Kidney epithelial cell (primary cell): ENCODE data around the gene YY1. TPM values are rescaled to one million over a fixed set of nuclear protein-coding genes. Genes with fewer than 3 reads are reported as not detected.
"Not testable (repeated sequence)": the region's sequence is repeated elsewhere in the genome, so short reads cannot be mapped to it uniquely, and the experiment has no call there.

Source experiments
- DNase-seq: peaks from one replicate; pipeline ENCODE4 v3.0.0-alpha.2; 2010; ENCODE audit warnings: low read depth
- H3K27me3 ChIP-seq: 2 replicates; pipeline ENCODE4 v1.6.0; 2011; ENCODE audit warnings: low read length; ENCODE audit not compliant: control insufficient read depth, insufficient read depth
- H3K36me3 ChIP-seq: 2 replicates; pipeline ENCODE4 v1.5.1; 2011; ENCODE audit warnings: low read length; ENCODE audit not compliant: control insufficient read depth, insufficient read depth
- H3K4me3 ChIP-seq: 2 replicates; pipeline ENCODE4 v1.5.1; 2011; ENCODE audit warnings: low read depth, mild to moderate bottlenecking, control low read depth, low read length
- CTCF ChIP-seq: IDR thresholded peaks from 2 replicates; pipeline ENCODE4 v1.5.1; 2011; ENCODE audit warnings: mild to moderate bottlenecking, moderate library complexity, low read length, control low read depth, inconsistent platforms; ENCODE audit not compliant: insufficient read depth, poor library complexity, severe bottlenecking
- total RNA-seq: library from RNA; depleted of rRNA; stranded (reverse); fragments of >200 nt; gene quantifications from 2 replicates; pipeline ENCODE4 v1.2.3, GENCODE V29; 2015

YY1 gene
- total RNA-seq, 1 donor from 2014 or later = 40.9 TPM

GRCh38 chr14:100203146-100203545 lies 35.8 kb upstream of the YY1 start:
- no peak for TF ChIP-seq CTCF
- H3K36me3 ChIP-seq = no peaks in the 10 kb centered on the region
- H3K27me3 ChIP-seq = no peaks in the 10 kb centered on the region
- no peak for DNase-seq
- H3K4me3 ChIP-seq = no peak overlapping the region

GRCh38 chr14:100203962-100204834 lies 34.7 kb upstream of the YY1 start:
- H3K27me3 ChIP-seq = no peaks in the 10 kb centered on the region
- no peaks in the 10 kb centered on the region for H3K36me3 ChIP-seq
- no peak for TF ChIP-seq CTCF
- DNase-seq = no peak
- no peak overlapping the region for H3K4me3 ChIP-seq

GRCh38 chr14:100204835-100205167 lies 34.1 kb upstream of the YY1 start:
- H3K36me3 ChIP-seq, H3K4me3 ChIP-seq, DNase-seq, H3K27me3 ChIP-seq: not testable (repeated sequence)

- DNase-seq, H3K36me3 ChIP-seq, H3K27me3 ChIP-seq, H3K4me3 ChIP-seq: not testable (repeated sequence)
These were observed 31.4 kb upstream of the YY1 start for GRCh38 chr14:100207588-100207987.

GRCh38 chr14:100208136-100208535 lies 30.8 kb upstream of the YY1 start:
- not testable (repeated sequence) for H3K36me3 ChIP-seq, DNase-seq, H3K27me3 ChIP-seq

GRCh38 chr14:100211366-100211765 lies 27.6 kb upstream of the YY1 start:
- H3K27me3 ChIP-seq = no peaks in the 10 kb centered on the region
- TF ChIP-seq CTCF = no peak
- H3K4me3 ChIP-seq = no peak overlapping the region
- no peak for DNase-seq
- H3K36me3 ChIP-seq = no peaks in the 10 kb centered on the region

More at GRCh38 chr14:100208136-100208535, 30.8 kb upstream of the YY1 start:
- not testable (repeated sequence) for H3K4me3 ChIP-seq

- H3K4me3 ChIP-seq = no peak overlapping the region
- no peak for TF ChIP-seq CTCF
These were observed 27.1 kb upstream of the YY1 start for GRCh38 chr14:100211893-100212292.

More at GRCh38 chr14:100211893-100212292, 27.1 kb upstream of the YY1 start:
- H3K27me3 ChIP-seq = no peaks in the 10 kb centered on the region
- H3K36me3 ChIP-seq = no peaks in the 10 kb centered on the region
- DNase-seq = no peak
